Heart right ventricle (tissue), 16 donors: Measurements from ENCODE around the gene NUDT1. TPM values are rescaled to one million over a fixed set of nuclear protein-coding genes. Genes with fewer than 3 reads are reported as not detected.

Source experiments
- ATAC-seq, 8 donors: fragments of 200-7000 bp; cut with Tn5 transposase; one replicate each; pipeline ENCODE4 v1.9.1; 2020; ENCODE audit warnings: mild to moderate bottlenecking in 8 of 8, moderate library complexity in 8 of 8, moderate number of reproducible peaks in 1 of 8
- DNase-seq, 2 donors: peaks; one replicate each; pipeline ENCODE4 v3.0.0-alpha.2; 2020
- H3K27ac ChIP-seq, 10 donors: fragments of 200-600 bp; sonication (generic) in 2 of 10; one replicate each; pipeline versions ENCODE4 v1.5.0 to v1.8.0; 2020 to 2022; ENCODE audit warnings: mild to moderate bottlenecking in 3 of 10
- H3K27me3 ChIP-seq, 7 donors: fragments of 200-600 bp; one replicate each; pipeline ENCODE4 v1.8.0; 2021 to 2022; ENCODE audit warnings: mild to moderate bottlenecking in 2 of 7
- H3K36me3 ChIP-seq, 9 donors: fragments of 200-600 bp; sonication (generic) in 1 of 9; one replicate each; pipeline versions ENCODE4 v1.5.0 to v1.8.0; 2020 to 2022; ENCODE audit warnings: mild to moderate bottlenecking in 2 of 9
- H3K4me1 ChIP-seq, 9 donors: fragments of 200-600 bp; sonication (generic) in 1 of 9; one replicate each; pipeline versions ENCODE4 v1.5.0 to v1.8.0; 2020 to 2022; ENCODE audit warnings: mild to moderate bottlenecking in 4 of 9
- H3K4me3 ChIP-seq, 10 donors: fragments of 200-600 bp; sonication (generic) in 2 of 10; one replicate each; pipeline versions ENCODE4 v1.5.0 to v1.8.0; 2020 to 2022; ENCODE audit warnings: mild to moderate bottlenecking in 7 of 10, moderate library complexity in 2 of 10
- H3K9me3 ChIP-seq, 11 donors: fragments of 200-600 bp in 10 of 11; sonication (generic) in 2 of 11; one replicate each; pipeline versions ENCODE4 v1.5.0 to v1.8.0; 2013 to 2022; ENCODE audit warnings: mild to moderate bottlenecking in 2 of 11, control low read depth in 1 of 11, moderate library complexity in 1 of 11
- WGBS, 2 donors: extraction: QIAGEN DNeasy Blood & Tissue Kit; methylation state at CpG; one replicate each; pipeline ENCODE4 v1.1.7; 2013; ENCODE audit warnings: inconsistent platforms in 1 of 2; 5-methylcytosine and 5-hydroxymethylcytosine counted together
- intact Hi-C, 10 donors: fragments of 100-400 bp; cut with DNase I; formaldehyde crosslinking; loops; one replicate each; pipeline versions ENCODE4 v1.11.1 to v1.14.2; 2022
- microRNA-seq, 2 donors: library from miRNA; unstranded; fragments of <30 nt; microRNA quantifications; one replicate each; pipeline ENCODE4 v1.2.0, GENCODE V29; 2021
- polyA plus RNA-seq, 2 donors: library from polyadenylated mRNA; stranded (reverse); fragments of 200-250 nt; gene quantifications; one replicate each; pipeline ENCODE4 v1.2.3, GENCODE V29; 2013
- total RNA-seq, 10 donors: library from RNA; stranded (reverse); fragmentation: NEBNext Ultra II Directional in 3 of 10; extraction: Animal tissue kit (Norgen Biotek cat#: 25700) in 3 of 10; gene quantifications; one replicate each; pipeline versions ENCODE4 v1.2.1 to v1.2.4, GENCODE V29; 2021 to 2023
- TF ChIP-seq, protein P1 (sequence below), 9 donors: fragments of 200-600 bp; sonication (generic) in 2 of 9; IDR thresholded peaks; one replicate each; pipeline versions ENCODE4 v1.5.0 to v1.8.0; 2021 to 2022; ENCODE audit warnings: antibody characterized with exemption in 9 of 9, mild to moderate bottlenecking in 5 of 9, moderate library complexity in 1 of 9
- donor health status: Arrhythmogenic right ventricular cardiomyopathy.
- donor health status: ischemic (EF 13 %, LVEDD 7.1; RV severe dilation, severe dysfunction).
- donor health status: healthy with polysubstance abuse.
- donor health status: DM: no; HTN: yes; CAD: no.
- donor health status: DM: no; HTN: no; CAD: no.
- donor health status: ischemic (EF 25% LVEDD 6.9; RV normal size, moderate dysfunction).
- donor health status: ischemic (EF 25% LVEDD 5.7; RV mildly dilated, moderate dysfunction).
- donor health status: healthy.
- donor health status: DM: yes; HTN: yes; CAD: no.
- donor health status: Ischemic cardiomyopathy.
- donor health status: ischemic (EF 35%, LVEDD 5.7; RV mildly dilated, moderate dysfunction).
- donor health status: nonischemic (EF 11% LVEDD 7.7; RV severe dilation, severe dysfunction).
- donor health status: DM: yes; HTN: yes; CAD: no.
- donor health status: PGD.
- donor health status: ischemic (EF 29% LVEDD 5.4; RV normal size, mild dysfunction).
- donor health status: nonischemic (EF 23%, LVEDD 6.1; RV moderate dilation, normal function).

The NUDT1 gene
- total and polyA plus RNA-seq, 12 donors: 7.7 to 35.8 (median 12.8) TPM

GRCh38 chr7:2299870-2300512, 58.0 kb downstream of the NUDT1 start:
- Histone ChIP-seq H3K36me3 (no peaks in the 10 kb centered on the region), H3K9me3 (no peaks in the 10 kb centered on the region), H3K4me3 (no peak overlapping the region), H3K27me3 (no peaks in the 10 kb centered on the region), H3K27ac (peak overlapping the region in 7 of 10 donors; percentile 22 to 66 (median 50)), H3K4me1 (peaks cover 0 to 35% (median 14%) of the 10 kb centered on the region in 9 donors)
- DNase-seq (no peak), ATAC-seq (peak in 6 of 8 donors; percentile 23 to 43 (median 36))
- TF ChIP-seq, protein P1, sequence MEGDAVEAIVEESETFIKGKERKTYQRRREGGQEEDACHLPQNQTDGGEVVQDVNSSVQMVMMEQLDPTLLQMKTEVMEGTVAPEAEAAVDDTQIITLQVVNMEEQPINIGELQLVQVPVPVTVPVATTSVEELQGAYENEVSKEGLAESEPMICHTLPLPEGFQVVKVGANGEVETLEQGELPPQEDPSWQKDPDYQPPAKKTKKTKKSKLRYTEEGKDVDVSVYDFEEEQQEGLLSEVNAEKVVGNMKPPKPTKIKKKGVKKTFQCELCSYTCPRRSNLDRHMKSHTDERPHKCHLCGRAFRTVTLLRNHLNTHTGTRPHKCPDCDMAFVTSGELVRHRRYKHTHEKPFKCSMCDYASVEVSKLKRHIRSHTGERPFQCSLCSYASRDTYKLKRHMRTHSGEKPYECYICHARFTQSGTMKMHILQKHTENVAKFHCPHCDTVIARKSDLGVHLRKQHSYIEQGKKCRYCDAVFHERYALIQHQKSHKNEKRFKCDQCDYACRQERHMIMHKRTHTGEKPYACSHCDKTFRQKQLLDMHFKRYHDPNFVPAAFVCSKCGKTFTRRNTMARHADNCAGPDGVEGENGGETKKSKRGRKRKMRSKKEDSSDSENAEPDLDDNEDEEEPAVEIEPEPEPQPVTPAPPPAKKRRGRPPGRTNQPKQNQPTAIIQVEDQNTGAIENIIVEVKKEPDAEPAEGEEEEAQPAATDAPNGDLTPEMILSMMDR (IDR thresholded peaks at IDR 0.05): no peak
- 69 to 79% methylated on average over 9 of the region's 9 CpGs for WGBS, 2 donors
- intact Hi-C loops: no loop called here

Small RNA genes lying within 50 kb of the gene (microRNA-seq; reads per million reads assigned to microRNA genes)
- gene MIR6836: 0 reads per million in 2 donors

Other genes with a start within 250 kb of the NUDT1 start
- 10 to 100 TPM; 13.8 to 22.4 (median 18.7) TPM for gene MAD1L1, start 9.3 kb upstream of the NUDT1 start, total RNA-seq
- gene MAD1L1, start 9.3 kb upstream of the NUDT1 start, polyA plus RNA-seq: 10 to 100 TPM; 30.4 to 46.8 TPM
- 10 to 100 TPM; 16.5 to 22.2 (median 19.6) TPM for gene MRM2, start within 50 bp of the NUDT1 start, total RNA-seq
- gene MRM2, start within 50 bp of the NUDT1 start, polyA plus RNA-seq: 10 to 100 TPM; 14.2 to 25.0 TPM
- gene SNX8, start 72.2 kb downstream of the NUDT1 start, total RNA-seq: 10 to 100 TPM; 15.6 to 31.8 (median 21.6) TPM
- 10 to 100 TPM; 14.7 to 19.7 TPM for gene SNX8, start 72.2 kb downstream of the NUDT1 start, polyA plus RNA-seq
- gene EIF3B, start 112.6 kb downstream of the NUDT1 start, total RNA-seq: 100 to 1,000 TPM in 1 of 10 donors, 10 to 100 TPM in 9; 64.0 to 102 (median 68.2) TPM
- 10 to 100 TPM; 48.6 to 81.5 TPM for gene EIF3B, start 112.6 kb downstream of the NUDT1 start, polyA plus RNA-seq
- 10 to 100 TPM; 12.4 to 17.2 (median 14.0) TPM for gene CHST12, start 161.4 kb downstream of the NUDT1 start, total RNA-seq
- gene CHST12, start 161.4 kb downstream of the NUDT1 start, polyA plus RNA-seq: 10 to 100 TPM; 13.9 to 15.2 TPM
- not detected for gene GRIFIN, start 234.2 kb downstream of the NUDT1 start, total RNA-seq
- gene GRIFIN, start 234.2 kb downstream of the NUDT1 start, polyA plus RNA-seq: not detected